GM12874 (cell line): Measurements from ENCODE around the gene GRIK2.

Experiments used
- CTCF ChIP-seq: IDR thresholded peaks from 2 replicates; pipeline ENCODE4 v1.5.1; 2011; ENCODE audit warnings: low read depth, mild to moderate bottlenecking, control low read depth, low read length, moderate library complexity; ENCODE audit not compliant: insufficient read depth

The GRIK2 gene

GRCh38 chr6:101811108-101811507 is 417.6 kb downstream of the GRIK2 start:
- no peak for TF ChIP-seq CTCF

GRCh38 chr6:101816716-101817115 is 423.2 kb downstream of the GRIK2 start:
- TF ChIP-seq CTCF: no peak

DNA sequence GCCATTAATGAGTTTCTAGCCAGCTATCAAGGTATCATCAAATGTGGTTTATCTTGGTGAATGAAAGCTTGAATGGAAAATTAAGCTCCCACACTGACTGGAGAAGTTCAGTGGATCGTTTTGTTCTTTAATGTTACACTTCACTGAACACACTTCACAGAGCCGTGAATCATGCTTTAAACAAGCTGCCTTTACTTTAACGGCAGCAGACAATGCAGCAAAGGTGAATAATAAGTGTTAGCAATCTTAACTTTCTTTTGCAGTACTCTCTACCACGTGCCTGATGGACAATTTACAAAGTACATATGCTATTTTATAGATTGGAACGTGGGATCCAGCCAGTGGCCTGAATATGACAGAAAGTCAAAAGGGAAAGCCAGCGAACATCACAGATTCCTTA is 424.5 kb downstream of the GRIK2 start:
- no peak for TF ChIP-seq CTCF

DNA sequence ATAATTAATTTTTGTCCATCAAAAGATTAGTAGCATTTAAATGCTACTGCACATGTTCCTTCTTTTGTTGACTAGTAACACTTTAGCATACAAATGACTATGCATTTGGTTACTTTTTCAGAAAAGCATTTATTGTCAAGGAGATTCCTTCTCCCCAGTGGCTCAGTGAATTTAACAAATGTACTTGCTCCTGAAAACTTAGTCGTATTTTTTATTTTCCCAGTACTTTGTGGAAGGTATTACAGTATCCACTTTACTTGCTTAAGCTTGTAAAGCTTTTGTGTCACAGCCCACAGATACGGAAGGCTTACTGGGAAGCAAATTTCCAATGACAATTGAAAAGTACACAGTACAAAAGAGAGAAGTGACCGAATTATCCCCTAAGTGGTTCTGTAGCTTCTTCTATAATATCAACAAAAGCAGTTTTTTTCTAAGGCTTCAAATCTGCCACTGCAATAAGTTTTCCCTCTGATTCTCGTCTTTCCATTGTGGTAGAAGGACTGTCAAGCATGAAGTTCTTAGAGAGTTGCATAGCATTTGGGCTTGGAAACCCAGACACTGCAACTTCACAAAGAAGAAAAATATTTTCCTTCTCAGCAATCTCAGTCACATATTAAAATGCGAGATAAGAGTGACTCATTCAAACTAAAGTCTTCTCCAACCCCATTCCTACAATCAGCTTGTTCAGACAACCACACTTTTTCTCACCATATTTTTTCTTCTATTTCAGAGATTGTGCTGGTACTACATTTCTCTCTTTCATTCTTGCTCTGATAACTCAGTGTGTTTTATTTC is 431.2 kb downstream of the GRIK2 start:
- TF ChIP-seq CTCF: no peak

DNA sequence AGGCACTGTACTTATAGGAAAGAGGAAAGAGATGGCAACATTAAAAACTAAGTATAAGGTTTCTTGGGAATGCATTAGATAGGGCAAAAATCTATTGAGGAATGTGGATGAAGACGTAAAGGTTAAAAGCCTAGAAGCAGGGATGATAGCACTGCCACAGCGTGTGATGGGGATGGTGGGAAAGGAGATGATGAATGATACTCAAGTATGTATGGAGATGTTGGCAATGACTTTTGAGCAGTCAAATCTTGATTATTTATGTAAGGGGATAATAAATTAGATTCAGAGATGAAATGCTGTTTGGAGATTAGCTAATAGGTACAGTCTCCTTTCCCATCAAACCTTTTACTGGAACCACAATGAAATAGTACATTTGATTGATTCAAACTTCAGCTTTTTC is 432.8 kb downstream of the GRIK2 start:
- TF ChIP-seq CTCF: no peak

DNA sequence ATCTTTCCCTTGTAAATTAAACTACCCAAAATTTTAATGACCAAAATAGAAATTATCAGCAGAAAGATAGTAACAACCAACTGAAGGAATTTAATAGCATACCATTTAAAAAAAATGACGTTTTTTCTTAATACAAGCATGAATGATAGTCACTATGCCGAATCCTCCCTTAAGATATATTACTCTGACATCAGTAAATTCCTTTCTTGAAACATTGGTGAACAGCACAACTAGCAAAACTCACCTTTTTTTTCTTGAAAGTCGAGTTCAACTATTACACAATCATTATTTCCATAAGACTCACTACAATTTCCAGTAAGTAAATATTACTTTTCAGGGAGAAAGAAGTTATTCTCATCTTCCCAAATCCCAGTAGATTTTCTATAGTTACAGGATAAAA is 433.2 kb downstream of the GRIK2 start:
- TF ChIP-seq CTCF: no peak

GRCh38 chr6:101830501-101831031 is 437.1 kb downstream of the GRIK2 start:
- no peak for TF ChIP-seq CTCF
